ENCODE measurements around the gene CCDC187.

- TF ChIP-seq POLR2AphosphoS5 (IDR thresholded peaks at IDR 0.05; ENCODE audit: low read depth, low read length) (no peak), POLR2A (IDR thresholded peaks at IDR 0.05; ENCODE audit: low read depth, low read length) (no peak)
These were observed 33.0 kb upstream of the CCDC187 start for GRCh38 chr9:136336881-136337280.

Measured in GM12892 (cell line).